SK-N-MC (cell line): ENCODE measurements around the gene F2R.

Experiments
- EZH2 ChIP-seq: fragments of 200-600 bp; sonication (generic); IDR thresholded peaks from one replicate; pipeline ENCODE4 v1.6.1; 2017; ENCODE audit warnings: antibody characterized with exemption
- FOXP2 ChIP-seq: optimal IDR thresholded peaks from 2 replicates; pipeline ENCODE3; 2011; ENCODE audit warnings: mild to moderate bottlenecking, moderate library complexity; ENCODE audit not compliant: insufficient read depth; ENCODE audit errors: extremely low read length, control extremely low read depth
- POLR2AphosphoS5 ChIP-seq: IDR thresholded peaks from 2 replicates; pipeline ENCODE4 v1.6.1; 2012; ENCODE audit warnings: mild to moderate bottlenecking, low read depth, low read length, borderline replicate concordance

DNA sequence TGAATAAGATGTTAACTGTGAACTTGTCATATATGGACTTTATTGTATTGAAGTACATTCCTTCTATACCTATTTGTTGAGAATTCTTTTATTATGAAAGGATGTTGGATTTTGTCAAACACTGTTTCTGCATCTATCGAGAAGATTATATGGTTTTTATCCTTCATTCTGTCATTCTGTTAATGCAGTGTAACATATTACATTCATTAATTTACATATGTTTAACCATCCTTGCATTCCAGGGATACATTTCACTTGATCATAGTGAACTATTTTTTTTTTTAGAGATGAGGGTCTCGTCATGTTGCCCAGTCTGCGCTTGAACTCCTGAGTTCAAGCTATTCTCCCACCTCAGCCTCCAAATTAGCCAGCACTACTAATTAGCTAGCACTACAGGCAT lies 48.4 kb downstream of the F2R start:
- no peak for TF ChIP-seq POLR2AphosphoS5
- TF ChIP-seq EZH2: no peak
- TF ChIP-seq FOXP2: no peak
